Measurements from ENCODE around the gene SCAPER. TPM values are rescaled to one million over a fixed set of nuclear protein-coding genes. Genes with fewer than 3 reads are reported as not detected.

The SCAPER gene
- total RNA-seq, 2 donors from 2014 or later: 15.2 to 17.8 TPM

- Histone ChIP-seq H3K36me3 (no peaks in the 10 kb centered on the region), H3K4me3 (no peak overlapping the region), H3K9ac (ENCODE audit: low read depth in 2 of 2, low read length in 2 of 2) (no peak overlapping the region), H3K4me1 (no peaks in the 10 kb centered on the region), H3K27ac (no peak overlapping the region), H3K27me3 (no peaks in the 10 kb centered on the region), H3K9me3 (no peaks in the 10 kb centered on the region)
- intact Hi-C loops (cut with DNase I): no loop called here
- TF ChIP-seq CTCF (IDR thresholded peaks at IDR 0.05): no peak
- peak; percentile 87 for DNase-seq
Observed at GRCh38 chr15:76366714-76367113, 538.4 kb downstream of the SCAPER start.

- Histone ChIP-seq H3K36me3 (no peaks in the 10 kb centered on the region), H3K4me3 (no peak overlapping the region), H3K4me1 (no peaks in the 10 kb centered on the region), H3K9ac (ENCODE audit: low read depth in 2 of 2, low read length in 2 of 2) (no peak overlapping the region), H3K27me3 (no peaks in the 10 kb centered on the region), H3K9me3 (no peaks in the 10 kb centered on the region), H3K27ac (no peak overlapping the region)
- DNase-seq: no peak
- intact Hi-C loops (cut with DNase I): no loop called here
- no peak for TF ChIP-seq CTCF (IDR thresholded peaks at IDR 0.05)
Observed at GRCh38 chr15:76363251-76363650, 541.9 kb downstream of the SCAPER start.

GRCh38 chr15:76360416-76360815 lies 544.7 kb downstream of the SCAPER start:
- no peaks in the 10 kb centered on the region for H3K27me3 ChIP-seq
- no peaks in the 10 kb centered on the region for H3K36me3 ChIP-seq
- H3K9me3 ChIP-seq: no peaks in the 10 kb centered on the region
- no peak overlapping the region for H3K4me3 ChIP-seq
- H3K4me1 ChIP-seq: no peaks in the 10 kb centered on the region
- DNase-seq: no peak
- TF ChIP-seq CTCF (IDR thresholded peaks at IDR 0.05): no peak
- intact Hi-C loops (cut with DNase I): no loop called here
- H3K9ac ChIP-seq (ENCODE audit: low read depth in 2 of 2, low read length in 2 of 2): no peak overlapping the region
- no peak overlapping the region for H3K27ac ChIP-seq

GRCh38 chr15:76359152-76359551 lies 546.0 kb downstream of the SCAPER start:
- Histone ChIP-seq H3K9me3 (no peaks in the 10 kb centered on the region), H3K4me3 (no peak overlapping the region), H3K9ac (ENCODE audit: low read depth in 2 of 2, low read length in 2 of 2) (no peak overlapping the region), H3K4me1 (no peaks in the 10 kb centered on the region), H3K36me3 (no peaks in the 10 kb centered on the region), H3K27me3 (no peaks in the 10 kb centered on the region), H3K27ac (no peak overlapping the region)
- TF ChIP-seq CTCF (IDR thresholded peaks at IDR 0.05): no peak
- DNase-seq: no peak
- intact Hi-C loops (cut with DNase I): no loop called here

- Histone ChIP-seq H3K9ac (ENCODE audit: low read depth in 2 of 2, low read length in 2 of 2) (no peak overlapping the region), H3K27ac (peak overlapping the region; percentile 24), H3K36me3 (no peaks in the 10 kb centered on the region), H3K4me3 (no peak overlapping the region), H3K9me3 (no peaks in the 10 kb centered on the region), H3K27me3 (no peaks in the 10 kb centered on the region), H3K4me1 (no peaks in the 10 kb centered on the region)
- TF ChIP-seq CTCF (IDR thresholded peaks at IDR 0.05): no peak
- DNase-seq: no peak
- intact Hi-C loops (cut with DNase I): no loop called here
Observed at GRCh38 chr15:76358453-76358852, 546.7 kb downstream of the SCAPER start.
